Measurements from ENCODE around the gene PAQR7.

Gene PAQR7

DNA sequence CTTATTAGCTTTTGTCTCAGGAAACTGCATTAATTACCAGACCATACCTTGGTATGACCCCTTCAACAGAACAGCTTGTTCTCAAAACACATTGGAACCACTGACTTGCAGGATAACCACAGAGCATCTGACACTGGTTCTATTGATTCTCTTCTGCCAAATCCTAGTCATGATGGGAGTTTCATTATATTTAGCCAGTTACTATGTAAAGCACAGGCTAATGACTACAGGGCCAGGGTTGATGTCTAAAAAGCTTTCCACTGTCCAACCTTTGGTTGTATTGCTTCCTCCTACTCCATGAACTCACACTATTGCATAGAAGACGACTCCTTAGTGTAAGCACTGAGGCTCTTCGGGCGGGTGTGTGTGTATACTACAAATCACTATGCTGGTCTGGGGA, 27.0 kb upstream of the PAQR7 start:
- no peak for FAIRE-seq

DNA sequence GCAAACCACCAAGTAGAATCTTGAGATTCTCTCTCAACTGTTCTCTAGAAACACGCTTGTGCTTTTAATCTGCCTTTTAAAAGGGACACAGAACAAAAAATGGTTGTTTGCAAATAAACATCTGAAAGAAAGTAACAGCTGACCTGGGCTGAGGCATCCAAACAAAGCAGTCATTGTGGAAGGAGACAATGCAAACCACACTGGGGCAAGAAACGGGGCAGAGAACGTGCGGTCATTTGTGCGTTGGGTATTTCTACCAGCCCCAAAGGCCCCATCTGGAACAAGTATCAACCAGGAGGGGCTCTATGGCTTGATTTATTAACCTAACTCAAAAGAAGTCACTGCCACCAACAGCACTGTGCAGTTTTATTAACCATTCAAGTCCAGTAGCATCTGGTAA, 24.7 kb upstream of the PAQR7 start:
- FAIRE-seq = no peak

DNA sequence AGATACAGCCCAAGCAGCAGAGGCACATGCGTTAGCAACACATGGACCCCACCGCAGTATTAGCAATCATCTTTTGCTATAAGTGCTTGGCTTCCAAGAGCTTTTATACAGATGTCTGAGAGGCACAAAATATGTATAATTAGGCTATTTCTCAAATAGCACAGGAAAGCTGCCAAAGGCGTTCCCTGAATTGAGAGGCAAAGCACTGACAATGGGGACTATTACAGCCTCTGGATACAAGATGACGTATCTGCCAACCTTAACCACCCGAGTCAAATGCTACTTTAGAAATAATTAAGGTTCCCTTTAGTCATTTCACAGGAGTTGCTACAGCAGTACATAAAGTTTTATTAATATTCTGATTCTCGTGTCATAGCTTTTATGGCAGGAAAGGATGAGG, 24.3 kb upstream of the PAQR7 start:
- no peak for FAIRE-seq

DNA sequence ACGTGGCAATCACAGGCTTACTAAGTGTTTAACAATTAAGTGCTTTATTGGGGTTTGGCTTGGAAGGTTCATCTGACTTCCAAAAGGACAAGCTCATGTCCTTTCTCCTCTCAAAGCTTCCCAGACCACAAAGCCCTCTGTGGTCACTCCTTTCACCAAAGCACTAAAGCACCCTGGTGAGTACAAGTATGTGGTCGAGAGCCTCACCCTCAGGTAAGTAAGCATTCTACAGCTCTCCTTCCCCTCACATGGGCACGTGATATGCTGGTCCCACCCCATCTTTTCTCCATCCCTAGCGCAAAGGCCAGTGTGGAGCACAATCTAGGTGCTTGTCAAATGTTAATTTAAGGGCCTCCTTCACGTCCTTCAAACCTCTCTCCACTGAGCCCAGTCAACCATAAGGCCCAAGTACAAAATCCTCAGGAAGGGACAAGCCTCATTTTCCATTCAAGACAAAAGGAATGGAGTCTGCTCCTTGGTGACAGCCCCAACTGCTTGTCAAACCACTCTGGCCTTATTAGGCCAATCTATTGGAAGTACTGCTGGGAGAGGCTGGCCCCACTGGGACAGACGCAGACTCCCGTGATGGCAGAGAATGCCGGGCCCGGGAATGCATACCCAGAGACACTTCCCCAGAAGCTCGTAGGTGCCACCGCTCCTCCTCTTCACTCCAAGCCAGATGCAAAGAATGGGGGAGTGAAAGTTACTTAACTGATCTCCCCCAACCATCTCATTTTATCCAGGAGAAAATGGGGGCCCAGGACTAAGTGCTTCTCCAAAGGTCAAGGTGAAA, 22.9 kb upstream of the PAQR7 start:
- no peak for FAIRE-seq

DNA sequence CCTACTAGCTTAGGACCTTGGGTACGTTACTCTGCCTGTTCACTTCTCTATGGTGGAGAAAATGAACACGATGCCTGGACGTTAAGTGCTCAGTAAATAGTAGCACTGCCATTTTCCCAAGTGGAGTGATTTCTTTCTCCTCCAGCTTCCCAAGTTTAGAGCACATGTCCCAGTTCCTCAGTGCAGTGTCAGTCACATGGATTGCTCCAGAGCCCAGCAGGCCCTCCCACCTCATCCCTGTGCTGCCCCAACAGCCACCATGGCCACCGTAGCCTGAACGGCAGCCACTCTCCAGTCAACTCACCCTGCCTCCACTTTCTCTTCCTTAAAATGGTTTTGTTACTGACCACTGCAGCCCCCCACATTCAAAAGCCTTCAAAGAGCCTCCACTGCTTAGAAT, 22.2 kb upstream of the PAQR7 start:
- FAIRE-seq = no peak

DNA sequence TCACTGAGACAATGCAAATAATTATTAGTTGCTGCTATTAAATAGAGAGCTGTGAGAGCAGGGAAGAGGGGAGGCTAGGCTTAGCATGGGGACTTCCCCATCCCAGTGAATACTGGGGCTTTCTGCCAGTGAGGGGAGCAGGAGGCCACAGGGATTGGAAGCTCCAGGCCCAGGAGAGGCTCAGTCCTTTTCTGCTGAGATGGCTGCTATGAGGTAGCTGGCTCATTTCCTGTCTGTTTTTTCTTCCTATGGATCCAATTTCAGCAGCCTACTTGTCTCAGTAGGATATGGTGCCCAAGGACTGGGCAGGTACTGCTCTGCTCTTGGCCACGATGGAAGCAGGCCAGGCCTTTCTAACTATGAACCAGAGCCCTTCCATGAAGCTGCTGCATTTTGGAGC, 20.8 kb upstream of the PAQR7 start:
- no peak for FAIRE-seq

DNA sequence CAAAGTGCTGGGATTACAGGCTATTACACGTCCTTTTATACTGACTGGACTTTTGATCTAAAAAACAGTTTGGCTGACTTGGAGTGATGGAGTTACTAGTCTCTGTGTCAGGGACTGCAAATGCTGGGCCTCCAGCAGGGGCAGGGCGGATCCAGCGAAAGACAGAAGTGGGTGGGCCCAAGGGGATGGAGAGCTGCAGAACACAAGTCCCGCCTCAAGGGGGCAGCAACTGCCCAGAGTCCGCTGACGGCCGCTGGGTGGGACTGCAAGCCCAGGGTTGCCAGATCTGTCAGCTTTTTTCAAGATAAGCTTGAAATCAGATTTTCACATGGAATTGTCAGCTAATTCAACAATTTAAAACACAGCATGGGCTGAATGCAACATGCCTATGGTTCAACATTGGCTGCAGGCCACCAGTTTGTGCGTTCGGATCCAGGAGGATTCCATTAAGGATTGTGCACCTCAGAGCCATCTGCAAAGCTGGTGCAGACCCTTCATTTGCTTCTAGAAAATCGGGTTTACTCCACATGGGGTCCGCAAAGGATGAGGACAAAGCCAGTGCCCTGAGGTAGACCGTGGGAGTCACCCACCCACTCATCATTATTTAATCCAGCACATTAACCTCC, 20.0 kb upstream of the PAQR7 start:
- FAIRE-seq = no peak

DNA sequence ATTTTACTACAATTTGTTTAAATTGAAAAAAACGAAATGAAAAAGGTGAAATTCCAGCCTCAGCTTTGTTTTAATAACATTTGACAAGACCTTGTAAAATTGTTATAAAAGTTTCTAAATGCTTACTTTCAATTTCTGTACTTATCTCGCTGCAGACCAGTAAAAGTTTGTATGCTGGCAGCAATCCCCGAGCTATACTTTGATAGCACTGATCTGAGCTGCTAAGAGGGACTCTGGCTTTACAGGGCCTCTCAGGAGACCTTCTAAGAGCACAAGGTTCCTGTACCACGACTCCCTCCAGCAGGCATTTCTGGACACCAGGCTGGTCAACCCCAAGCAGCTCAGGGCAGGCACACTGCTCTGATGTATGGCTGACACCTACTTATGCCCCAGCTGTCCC, 17.6 kb upstream of the PAQR7 start:
- no peak for FAIRE-seq

DNA sequence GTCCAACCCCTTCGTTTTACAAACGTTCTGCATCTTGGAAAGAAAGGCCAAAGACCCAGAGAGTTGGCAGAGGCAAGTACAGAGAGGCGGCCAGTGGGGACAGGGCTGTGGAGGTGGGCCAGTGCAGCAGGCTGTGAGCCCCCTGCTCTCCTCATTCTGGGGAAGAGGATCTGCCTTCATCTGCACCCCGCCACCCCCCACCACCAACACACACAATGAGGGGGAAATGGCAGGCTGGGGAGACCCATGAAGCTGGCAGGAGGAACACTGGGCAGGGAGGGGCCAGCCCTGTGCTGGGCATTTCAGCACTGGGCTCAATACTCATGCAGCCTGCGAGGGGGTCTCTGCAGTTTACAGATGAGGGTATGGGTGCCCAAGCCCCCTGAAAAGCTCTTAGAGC, 16.1 kb upstream of the PAQR7 start:
- FAIRE-seq = no peak

DNA sequence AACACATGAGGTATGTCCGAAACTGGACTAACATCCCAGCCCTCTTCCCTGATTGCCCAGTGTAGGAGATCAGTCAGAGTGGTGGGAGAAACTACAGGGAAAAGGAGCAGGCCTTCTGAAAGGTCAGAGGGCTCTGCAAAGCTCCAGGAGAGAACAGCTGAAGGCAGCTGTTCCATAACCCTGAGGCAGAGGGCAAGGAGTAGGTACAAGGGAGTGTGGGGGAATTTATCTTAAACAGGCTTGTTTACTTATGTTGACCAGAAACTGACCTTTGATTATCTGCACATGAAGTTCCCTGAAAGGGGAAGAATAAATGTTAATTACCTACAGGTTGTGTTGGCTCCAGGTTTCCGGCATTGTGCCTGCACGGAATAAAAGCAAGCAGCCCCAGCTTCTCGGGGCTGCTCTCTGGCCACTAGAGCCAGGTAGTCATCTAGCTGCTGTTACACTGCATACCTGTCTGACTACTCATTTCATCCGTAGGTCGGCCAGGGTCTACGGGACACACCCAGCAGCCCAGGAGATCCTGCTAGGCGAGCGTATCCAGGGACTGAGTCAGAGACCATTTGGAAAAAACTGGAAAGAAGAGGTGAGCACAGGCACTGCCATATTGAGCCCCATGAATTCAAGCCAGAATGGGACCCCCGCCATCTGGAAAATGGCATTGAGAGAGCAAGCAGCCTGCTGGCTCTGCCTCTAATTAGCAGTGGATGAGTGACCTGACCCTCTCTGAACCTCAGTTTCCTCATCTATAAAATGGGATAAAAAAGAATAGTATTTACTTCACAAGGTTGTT, 14.9 kb upstream of the PAQR7 start:
- FAIRE-seq = no peak

DNA sequence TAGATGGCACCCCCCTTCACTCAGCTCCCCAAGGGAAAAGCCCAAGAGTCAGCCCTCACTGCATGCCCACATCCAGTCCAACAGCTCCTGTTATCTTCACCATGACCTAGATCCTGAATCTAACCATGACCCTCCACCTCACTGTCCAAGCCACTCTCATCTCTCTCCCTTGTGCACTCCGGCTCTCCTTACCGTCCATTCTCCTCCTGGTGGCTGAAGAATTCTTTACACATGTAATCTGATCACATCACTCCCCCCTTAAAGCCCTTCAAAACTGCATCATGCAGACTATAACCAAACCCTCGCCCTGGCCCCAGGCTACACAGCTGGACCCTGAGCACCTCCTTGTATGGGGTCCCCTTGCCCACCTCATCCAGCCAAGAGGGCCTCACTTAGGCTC, 14.0 kb upstream of the PAQR7 start:
- no peak for FAIRE-seq

DNA sequence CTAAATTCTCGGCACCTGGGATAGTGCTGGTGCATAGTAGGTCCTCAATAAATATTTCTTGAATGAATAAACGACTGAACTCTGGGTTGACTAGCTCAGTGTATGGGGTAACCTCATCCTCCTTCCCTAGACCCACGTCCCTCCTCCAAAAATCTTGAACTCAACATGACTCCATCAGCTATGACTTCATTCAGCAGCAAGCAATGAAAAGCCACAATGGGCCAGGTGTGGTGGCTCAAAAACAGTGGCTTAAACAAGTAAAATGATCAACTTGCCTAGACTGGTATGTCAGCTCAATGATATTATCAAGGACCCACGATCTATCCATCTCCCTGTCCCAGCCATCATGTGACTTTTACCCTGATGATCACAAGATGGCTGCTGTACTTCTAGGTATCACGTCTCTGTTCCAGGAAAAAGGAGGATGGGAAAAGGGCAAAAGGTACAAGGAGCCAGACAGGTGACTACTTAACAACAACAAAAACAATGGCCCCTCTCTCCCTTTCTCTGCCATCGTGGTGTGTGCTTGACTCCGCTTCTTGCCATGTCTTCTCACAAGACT, 13.0 kb upstream of the PAQR7 start:
- FAIRE-seq = no peak

DNA sequence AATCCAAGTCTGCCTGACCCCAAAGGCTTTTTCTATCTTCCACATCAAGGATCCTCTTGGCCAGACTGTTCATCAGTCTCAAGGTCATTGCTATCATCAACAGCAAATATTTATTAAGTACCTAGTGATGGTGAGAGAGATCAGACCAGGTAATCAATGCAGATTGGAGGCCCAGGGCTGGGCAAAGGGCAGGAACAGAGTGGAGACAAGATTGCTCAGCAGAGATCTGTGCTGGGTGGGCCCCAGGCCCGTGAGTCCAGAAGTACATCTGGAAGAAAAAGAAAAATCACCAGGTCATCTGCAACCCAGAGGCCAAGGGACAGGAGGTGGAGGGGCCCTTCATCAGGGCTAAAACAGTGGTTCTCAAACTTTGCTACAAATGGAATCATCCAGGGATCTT, 10.1 kb upstream of the PAQR7 start:
- no peak for FAIRE-seq

DNA sequence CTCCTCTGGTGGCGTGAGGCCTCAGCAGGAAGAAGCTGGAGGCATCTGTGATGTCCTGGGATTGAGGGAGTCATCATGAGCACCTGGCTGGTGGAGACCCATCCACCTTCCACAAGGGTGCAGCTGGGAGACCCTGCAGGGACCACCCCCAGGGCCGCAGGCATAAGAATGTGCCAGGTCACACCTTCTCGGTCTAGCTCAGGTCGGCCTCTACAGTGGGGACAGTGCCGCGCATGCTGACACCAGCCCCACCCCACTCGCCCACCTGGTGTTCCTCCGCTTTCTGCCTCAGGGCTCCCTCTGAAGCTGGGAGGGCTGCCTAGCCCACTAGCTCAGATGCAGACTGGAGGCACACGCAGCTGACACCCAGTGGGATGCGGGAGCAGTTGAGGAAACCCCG, 5.8 kb upstream of the PAQR7 start:
- no peak for FAIRE-seq

DNA sequence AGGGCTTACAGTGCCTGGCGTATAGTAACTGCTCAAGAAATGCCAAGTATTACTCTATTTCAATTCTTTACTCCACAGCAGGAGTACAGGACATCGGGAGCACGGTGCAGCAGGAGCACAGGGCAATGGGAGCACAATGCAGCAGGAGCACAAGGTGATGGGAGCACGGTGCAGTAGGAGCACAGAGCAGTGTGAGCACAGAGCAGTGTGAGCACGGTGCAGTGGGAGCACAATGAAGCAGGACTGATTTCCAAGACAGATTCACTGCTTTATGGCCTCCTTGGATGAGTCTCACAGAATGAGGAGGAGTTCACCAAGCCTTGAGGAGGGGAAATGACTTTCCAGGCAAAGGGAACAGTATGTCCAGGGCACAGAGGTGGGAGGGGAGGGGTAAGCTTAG, 5.0 kb upstream of the PAQR7 start:
- FAIRE-seq = no peak

DNA sequence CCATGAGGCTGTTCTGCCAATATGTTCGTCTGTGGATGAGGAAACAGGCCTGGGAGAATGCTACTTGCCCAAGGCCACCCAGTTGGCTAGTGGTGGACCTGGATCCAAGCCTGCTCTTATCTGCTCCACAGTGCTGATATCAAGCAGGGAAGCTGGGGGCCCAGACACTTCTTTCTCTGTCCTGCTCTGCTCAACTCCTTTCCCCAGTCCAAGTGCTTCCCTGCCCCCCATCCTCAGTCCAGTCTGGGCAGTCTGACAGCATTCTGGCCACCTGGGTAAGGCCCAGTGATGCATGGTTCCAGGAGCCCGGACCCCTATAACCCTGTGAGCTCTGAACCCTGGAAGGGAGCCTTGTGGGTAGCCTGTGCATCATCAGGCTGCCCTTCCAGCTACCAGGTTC, 4.2 kb upstream of the PAQR7 start:
- FAIRE-seq = no peak

DNA sequence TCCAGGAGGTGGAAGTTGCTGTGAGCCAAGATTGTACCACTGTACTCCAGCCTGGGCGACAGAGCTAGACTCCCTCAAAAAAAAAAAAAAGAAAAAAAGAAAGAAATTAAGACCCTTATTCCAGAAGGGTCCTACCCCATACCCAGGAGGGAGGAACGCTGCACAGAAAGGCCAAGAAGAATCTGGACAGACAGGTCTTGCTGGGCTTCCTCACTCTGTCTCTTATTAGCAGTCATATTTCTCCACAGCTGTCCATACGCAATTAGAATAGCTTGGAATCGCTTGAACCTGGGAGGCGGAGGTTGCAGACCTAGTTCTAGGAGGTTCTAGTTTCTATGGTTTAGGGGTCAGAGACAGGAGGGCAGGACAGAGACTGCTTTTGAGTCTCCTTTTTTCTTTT, 3.2 kb upstream of the PAQR7 start:
- no peak for FAIRE-seq

DNA sequence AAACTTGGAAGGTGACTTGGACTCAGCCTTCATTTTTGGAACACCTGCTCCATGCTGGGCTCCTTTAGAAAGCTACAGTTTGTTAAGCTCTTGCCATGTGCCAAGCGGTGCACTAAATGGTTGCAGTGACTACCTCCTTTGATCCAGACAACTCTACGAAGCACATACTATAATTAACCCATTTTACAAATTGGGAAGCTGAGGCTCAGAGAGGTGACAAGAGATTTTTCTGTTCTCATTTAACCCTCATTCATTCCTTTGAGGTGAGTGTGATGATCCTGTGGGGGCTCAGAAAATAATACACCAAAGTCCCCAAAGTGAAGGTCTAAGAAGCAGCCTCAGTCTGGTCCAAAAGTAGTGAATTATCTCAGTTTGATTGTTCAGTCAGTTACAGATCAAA, 1.6 kb upstream of the PAQR7 start:
- FAIRE-seq = no peak

DNA sequence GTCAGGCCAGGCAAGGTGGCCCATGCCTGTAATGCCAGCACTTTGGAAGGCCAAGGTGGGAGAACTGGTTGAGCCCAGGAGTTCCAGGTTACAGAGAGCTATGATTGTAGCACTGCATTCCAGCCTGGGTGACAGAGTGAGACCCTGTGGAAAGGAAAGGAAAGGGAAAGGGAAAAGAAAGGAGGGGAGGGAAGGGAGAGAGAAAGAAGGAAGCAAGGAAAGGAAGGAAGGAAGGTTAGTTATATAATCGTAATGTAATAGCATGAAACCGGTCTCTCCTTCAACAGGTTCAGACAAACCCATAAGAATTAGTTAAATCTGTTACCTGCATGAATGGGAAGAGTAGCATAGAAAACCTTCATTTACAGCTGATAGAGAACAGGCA, 1.2 kb upstream of the PAQR7 start:
- no peak for FAIRE-seq

DNA sequence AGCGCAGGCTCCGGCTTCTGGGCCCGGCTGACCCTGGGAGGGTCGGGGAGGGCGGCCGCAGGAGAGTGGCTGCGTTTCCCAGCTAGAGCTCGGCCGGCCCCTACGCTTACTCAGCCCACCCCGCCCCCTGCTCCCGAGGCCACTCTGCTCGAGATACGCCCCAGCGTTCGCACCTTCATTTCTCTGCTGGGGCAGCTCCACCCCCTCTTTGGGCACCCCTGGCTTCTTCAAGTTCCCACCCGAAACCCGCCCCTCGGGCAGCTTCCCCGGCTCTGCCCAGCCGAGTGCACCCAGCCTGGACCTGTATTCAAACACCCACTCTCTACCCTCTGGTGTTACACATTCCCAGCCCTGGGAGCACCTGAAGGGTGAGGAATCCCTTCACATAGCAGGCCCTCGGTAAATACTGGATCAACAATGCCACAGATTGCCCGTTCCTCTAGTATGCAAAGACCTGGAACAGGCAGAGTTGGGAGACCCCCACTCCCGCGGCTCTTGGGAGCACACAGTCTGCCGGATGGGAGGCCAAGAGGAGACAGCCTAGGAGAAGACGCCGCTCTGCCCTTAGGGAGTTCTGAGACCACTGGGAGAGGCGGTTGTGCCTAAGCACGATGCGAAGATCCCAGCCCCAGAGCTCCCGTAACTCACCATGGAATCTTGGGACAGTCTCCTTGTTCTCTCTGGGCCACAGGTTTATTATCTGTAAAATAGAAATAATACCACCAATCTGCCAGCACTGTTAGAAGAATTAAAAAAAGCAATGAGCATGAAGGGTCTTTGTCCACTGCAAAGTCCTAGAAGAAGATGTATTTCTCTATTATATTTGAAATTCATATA, 566 bp upstream of the PAQR7 start:
- no peak for FAIRE-seq

DNA sequence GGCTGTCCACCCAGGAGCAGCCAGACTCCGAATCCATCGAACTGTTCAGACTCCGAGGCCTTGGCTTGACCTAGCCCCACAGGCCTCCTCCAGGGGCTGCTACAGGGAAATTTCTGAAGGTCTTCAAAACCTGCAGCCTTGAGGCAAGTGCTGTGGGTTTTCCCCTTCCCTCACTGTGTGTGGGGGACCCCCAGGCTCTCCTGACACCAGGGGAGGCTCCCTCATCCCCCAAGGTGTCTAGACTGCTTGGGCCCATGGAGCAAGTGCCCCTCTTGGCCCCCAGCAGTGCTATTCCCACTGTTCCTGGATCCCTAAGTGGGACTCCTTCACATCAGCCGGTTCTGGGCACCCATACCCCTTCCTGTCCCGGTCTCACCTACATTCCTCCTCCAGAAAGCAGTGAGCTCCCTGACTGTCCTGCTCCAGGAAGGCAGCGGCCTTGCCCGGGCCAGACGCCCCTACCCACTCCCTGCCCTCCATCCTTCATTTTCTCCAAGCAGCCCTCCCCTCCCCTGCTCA, 814 bp downstream of the PAQR7 start:
- FAIRE-seq = no peak

DNA sequence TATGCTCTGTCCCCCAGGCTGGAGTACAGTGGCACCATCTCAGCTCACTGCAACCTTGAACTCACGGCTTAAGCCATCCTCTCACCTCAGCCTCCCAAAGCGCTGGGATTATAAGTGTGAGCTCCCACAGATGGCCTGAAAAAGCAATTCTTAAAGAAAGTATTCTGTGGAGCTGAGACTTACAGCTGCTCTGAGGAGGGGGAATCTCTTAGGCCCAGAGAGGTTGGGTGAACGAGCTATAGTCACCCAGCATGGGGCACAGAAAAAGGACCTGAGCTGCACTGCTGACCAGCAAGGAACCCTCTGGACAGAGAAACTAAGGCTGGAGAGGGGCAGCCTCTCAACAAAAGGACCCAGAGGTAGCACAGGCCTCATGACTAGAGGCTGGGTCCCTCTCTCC, 1.3 kb downstream of the PAQR7 start:
- no peak for FAIRE-seq

DNA sequence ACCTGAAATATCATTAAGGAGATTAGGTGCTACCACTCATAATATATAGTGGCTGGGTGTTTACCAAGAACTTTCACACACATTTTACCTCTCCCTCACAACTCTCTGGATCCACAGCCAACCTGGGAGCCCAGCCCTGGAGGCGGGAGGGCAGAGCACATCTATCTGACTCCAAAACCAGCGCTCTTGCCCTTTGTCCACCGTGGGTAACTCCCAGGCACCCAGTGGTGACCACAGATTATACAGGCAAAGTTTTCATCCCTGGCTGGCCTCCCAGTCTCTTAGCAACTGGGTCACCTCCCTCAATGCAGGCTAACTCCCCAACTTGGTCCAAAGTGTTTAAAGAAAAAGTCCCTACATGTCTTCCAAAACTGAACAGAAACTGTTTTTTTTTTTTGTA, 2.4 kb downstream of the PAQR7 start:
- no peak for FAIRE-seq

Data from islet of Langerhans (tissue), 1 donor.